ENCODE measurements around the gene PPP6R3.
"Not testable (repeated sequence)": the region's sequence is repeated elsewhere in the genome, so short reads cannot be mapped to it uniquely, and the experiment has no call there.

The PPP6R3 gene

DNA sequence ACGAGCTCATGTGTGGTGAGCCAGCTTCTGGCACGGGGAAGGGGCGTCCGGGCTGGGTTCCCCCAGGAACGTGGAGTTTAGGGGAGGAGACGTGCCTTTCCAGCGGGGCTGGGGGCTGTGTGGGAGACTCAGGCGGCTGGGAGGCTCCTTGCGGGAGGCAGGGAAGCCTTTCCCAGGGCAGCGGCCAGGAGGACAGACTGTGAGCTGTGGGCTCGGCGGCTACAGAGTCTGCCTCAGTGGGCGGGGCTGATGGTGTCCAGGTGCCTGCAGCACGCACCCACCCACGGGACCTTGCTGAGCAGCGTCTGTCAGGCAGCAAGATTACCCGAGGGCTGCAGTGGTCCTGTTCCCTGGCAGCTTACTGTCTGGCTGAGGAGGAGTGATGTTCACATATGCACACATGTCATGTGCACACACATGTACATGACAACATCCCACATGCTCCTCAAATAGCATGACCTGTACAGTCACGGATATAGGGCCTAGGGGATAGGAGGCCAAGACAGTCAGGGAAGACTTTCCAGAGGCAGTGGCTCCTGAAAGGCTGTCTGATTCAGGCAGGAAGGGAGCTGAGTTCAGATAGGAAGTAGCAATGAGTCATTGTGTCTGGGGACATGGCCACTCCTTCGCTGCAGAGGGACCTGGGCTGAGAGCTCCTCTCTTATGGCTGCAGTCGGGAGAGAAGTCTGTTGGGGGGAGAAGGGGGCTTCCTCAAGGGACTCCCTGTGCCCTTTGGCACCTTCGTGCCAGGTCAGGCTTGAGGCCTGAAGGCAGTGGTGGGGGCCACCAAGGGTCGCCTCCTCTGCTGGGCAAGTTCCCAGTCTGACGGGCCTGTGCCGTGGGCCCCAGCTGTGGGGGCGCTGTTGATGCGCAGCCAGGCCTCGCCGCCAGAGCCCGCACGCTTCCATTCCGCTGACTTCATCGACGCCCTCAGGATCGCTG, 23.3 kb upstream of the PPP6R3 start:
- no peak for DNase-seq

DNA sequence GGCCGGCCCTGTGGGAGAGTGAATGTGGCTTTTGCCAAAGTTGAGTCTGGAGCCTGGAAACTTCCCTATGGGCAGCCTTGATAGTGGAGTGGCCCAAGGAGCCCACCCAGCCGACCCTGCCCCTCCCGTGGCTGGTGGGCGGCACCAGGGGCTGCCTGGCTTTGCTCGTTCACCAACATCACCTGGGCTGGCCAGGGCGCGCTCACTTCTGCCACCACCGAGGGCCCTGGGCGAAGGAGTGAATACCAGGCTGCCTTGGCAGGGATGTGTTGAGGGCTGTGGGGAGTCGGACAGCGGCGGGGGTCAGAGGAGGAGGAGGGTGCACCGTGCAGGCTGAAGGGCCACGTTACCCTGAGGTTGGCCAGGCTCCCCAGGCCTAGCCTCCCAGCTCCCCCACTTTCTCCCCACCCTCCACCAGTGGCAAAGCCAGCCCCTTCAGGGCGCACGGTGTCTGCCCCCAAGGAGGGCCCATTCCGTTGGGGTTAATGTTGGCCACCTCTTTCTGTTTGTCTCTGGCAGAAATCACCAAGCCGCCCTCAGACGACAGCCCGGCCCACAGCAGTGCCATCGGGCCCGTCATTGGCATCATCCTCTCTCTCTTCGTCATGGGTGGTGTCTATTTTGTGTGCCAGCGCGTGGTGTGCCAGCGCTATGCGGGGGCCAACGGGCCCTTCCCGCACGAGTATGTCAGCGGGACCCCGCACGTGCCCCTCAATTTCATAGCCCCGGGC, 22.5 kb upstream of the PPP6R3 start:
- no peak for DNase-seq

DNA sequence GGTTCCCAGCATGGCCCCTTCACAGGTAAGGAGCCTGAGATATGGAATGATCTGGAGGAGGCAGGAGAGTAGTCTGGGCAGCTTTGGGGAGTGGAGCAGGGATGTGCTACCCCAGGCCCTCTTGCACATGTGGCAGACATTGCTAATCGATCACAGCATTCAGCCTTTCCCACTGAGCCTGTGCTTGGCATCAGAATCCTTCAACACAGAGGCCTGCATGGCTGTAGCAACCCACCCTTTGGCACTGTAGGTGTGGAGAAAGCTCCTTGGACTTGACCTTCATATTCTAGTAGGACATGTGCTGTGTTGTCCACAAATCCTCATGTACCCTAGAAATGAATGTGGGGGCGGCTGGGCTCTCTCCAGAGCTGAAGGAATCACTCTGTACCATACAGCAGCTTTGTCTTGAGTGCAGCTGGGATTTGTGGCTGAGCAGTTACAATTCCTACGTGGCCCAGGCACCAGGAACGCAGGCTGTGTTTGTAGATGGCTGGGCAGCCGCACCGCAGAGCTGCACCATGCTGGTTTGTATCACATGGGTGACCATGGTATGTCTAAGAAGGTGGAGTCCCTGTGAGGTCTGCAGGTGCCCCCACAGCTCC, 21.8 kb upstream of the PPP6R3 start:
- no peak for DNase-seq

DNA sequence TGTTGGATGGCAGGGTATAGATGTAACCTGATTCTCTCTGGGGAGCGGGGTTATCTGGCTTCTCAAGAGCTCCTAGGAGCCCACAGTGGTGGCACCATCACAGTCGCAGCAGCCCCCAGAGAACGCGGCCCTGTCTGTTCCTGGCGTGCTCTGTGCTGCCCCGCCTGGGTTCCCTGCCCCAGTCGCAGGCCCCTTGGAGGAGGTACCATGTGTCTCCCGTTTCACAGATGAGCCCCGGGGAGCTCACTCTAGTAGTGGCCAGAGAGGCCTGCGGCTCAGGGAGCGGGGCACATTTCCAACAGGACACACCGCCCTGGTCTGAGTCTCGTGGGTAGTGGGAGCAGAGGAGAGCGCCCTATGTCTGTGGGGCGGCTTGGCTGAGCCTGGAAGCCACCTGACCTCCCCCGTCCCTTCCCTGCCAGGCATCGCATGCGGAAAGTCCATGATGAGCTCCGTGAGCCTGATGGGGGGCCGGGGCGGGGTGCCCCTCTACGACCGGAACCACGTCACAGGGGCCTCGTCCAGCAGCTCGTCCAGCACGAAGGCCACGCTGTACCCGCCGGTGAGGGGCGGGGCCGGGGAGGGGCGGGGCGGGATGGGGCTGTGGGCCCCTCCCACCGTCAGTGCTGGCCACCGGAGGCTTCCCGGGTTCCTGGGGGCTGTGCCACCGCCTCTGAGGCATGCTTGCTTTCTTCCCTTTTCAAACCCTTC, 21.0 kb upstream of the PPP6R3 start:
- DNase-seq: no peak

DNA sequence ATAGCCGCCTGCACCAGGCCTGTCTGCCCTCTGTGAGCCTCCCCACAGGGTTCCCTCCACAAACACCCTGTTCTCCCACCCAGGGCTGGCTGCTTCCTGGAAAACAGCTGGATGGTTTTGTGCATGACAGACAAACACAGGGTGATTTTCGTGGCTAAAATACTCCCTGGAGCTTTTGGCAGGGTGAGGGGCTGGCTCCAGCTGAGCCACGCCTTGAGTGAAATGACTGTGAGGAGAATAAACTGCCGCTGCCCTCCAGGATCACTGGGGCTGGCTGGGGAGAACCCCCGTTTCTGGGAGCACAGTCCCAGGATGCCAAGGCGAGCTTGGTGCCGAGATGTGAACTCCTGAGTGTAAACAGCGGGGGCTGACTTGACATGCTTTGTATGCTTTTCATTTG, 20.3 kb upstream of the PPP6R3 start:
- peak; percentile 64 for DNase-seq

- DNase-seq: peak; percentile 97
Observed at GRCh38 chr11:68441466-68442230, 18.9 kb upstream of the PPP6R3 start.

GRCh38 chr11:68442433-68442832, 18.1 kb upstream of the PPP6R3 start:
- DNase-seq: peak; percentile 37

DNA sequence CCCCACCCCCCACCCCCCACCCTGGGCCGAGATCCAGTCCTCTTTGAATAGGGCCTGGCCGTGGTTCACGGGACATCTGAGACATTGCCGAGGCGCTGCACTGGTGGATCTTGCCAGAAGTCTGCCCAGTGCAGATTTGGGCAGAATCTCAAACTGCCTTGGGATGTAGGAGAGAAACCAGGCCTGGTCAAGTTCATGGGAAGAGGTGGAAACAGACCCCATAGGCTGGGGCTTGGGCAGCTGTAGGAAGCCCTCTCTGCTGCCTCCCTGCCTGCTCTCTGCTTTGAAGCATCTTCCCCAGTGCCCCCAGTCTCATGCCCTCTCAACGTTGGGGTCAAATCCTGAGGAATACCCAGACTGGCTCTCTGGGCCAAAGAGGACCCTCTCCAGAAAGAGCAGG, 16.0 kb upstream of the PPP6R3 start:
- no peak for DNase-seq

DNA sequence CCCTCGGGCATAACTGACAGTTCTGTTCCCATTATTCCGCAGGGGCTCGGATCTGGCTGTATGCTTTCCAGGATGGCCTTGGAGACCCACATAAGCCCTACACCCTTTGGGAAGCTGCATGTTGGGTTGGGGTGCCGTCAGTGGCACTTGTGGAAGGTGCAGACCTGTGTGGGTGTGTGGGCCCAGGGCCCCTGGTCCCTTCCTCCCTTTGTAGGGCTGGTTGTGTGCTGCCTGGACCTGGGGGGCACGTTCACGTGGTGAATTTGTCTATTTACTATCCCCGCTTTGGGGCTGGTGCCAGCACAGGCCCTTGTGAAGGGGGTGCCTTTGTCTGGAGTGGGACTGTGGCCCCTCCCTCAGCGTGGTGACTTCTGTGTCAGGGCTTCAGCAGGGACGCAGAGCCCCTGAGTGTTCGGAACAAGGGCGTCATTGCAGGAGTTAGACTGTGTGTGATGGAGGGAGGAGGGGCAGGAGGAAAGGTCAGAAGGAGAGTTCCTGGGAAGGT, 15.0 kb upstream of the PPP6R3 start:
- no peak for DNase-seq

DNA sequence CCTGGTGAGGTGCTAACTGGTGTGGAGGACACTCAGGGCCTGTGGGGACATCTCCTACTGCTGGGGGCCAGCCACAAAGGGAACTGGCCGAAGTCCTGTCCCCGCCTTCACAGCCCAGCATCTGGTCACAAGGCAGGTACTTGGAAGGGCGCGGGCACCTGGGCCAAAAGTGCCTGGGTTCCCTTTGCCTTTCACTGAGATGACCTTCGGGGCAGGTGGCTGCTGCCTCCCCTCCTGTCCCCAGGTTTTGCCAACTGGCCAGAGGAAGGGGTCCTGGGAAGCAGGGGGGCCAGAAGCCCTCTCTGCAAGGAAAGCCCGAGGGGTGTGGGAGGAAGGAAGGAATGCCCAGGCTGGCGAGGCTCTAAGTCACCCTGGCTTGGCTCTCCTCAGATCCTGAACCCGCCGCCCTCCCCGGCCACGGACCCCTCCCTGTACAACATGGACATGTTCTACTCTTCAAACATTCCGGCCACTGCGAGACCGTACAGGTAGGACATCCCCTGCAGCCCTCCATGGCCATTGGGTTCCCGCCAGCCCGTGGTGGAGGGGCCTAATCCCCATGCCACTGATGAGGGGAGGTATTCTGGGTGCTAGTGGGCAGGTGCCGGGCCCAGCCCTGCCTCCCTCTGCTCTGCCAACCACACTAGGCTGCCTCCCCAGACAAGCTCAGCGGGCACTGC, 14.4 kb upstream of the PPP6R3 start:
- DNase-seq: no peak

DNA sequence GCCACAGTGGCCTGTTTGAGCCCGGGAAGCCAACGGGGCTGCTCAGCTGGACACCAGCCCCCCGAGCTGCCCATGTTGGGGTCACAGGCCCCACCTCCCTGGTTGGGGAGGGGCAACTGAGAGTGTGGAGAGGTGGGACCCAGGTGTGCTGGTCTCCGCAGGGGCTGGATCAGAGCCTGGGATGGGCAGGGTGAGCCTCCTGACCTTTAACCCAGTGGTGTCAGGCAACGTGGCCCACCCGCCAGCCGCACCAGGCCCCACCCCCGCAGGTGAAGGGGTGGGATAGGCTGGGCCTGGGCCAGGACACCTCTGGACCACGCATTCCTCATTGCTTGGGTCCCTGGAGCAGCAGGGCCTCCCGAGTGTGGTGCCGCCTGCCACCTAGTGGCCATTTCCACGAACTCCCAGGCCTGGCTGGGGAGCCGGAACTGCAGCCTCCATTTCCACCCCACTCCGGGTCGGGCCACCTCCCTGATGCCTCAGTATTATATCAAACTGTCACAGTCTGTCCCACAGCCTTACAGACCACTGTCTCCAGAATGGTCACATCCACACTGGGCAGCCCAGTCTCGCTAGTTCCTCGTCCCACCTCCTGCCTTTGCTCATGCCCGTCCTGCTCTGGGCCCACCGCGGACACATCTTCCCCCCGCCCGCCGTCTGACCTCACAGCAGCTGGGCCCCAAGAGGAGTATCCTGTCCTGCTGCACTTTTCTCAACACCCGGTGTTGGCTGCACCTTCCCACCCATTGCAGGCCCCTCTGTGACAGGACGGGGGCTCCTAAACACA, 13.3 kb upstream of the PPP6R3 start:
- peak; percentile 65 for DNase-seq

- not testable (repeated sequence) for DNase-seq
Observed at GRCh38 chr11:68447914-68448313, 12.6 kb upstream of the PPP6R3 start.

DNA sequence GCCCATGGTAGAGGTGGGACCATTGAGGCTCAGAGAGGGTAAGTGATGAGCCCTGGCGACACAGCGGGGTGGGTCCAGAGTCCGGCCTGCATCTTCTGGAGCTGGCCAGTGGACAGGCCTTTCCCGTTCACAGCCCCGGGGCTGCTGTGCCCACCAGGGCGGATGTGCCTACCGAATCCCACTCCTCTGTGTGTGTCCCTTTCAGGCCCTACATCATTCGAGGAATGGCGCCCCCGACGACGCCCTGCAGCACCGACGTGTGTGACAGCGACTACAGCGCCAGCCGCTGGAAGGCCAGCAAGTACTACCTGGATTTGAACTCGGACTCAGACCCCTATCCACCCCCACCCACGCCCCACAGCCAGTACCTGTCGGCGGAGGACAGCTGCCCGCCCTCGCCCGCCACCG, 11.9 kb upstream of the PPP6R3 start:
- DNase-seq: no peak

GRCh38 chr11:68449951-68450350, 10.6 kb upstream of the PPP6R3 start:
- DNase-seq: no peak

DNA sequence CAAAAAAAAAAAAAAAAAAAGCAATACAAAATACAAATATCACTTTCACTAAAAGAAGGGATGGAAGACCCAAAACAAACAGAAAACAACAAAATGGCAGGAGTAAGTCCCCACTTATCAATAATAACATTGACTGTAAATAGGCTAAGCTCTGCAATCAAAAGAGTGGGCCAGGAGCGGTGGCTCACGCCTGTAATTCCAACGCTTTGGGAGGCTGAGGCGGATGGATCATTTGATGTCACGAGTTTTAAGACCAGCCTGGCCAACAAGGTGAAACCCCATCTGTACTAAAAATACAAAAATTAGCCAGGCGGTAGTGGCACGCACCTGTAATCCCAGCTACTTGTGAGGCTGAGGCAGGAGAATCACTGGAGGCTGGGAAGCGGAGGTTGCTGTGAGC, 9.8 kb upstream of the PPP6R3 start:
- DNase-seq: no peak

- no peak for DNase-seq
Observed at GRCh38 chr11:68454767-68455166, 5.8 kb upstream of the PPP6R3 start.

DNA sequence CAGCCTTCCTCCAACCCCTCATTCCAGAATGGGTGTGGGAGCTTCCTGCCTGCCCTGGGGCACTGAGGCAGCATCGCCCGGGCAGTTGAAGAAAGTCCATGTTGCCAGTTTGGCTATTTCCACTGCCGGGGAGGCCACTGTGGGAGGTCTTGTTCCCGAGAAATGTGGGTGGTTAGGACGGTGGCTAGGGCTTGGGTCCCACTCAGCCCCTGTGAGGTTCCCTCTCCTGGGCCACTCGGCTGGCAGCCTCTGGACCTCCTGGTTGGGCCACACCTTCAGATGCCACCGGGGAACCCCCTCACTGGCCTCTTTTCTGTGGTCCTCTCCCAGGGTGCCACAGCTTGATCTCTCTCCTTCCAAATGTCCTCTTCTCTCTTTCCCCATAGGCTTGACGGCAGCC, 5.1 kb upstream of the PPP6R3 start:
- DNase-seq: no peak

DNA sequence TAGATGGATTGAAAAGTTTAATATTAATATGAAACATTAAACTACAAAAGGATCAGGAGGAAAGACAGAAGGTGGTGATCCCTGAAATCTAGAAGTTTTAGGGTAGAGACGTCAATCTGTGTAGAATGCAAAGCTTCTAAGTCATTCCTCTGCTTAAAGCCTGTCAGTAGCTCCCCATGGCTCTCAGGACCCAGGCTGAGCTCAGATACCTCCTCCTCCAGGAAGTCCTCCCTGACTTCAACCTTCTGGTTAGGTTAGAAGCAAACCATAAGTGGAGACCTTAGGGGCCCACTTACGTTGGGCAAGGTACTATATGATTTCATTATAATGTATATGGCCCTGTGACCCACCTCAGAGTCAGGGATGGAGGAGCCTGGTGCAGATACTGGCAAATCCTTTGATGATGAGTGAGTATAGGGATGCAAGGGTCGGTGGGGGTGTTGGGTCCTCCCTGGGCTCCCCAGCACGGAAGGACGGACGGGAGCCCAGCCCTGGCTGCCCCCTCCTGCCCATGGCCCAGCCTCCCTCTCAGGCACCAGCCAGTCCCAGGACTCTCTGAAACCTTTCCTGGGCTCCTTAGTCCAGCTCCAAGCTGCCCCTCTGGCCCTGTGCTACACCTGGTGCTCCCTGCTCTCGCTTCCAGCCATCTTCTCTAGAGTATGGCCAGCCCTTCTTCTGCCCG, 3.2 kb upstream of the PPP6R3 start:
- no peak for DNase-seq

GRCh38 chr11:68457898-68458249, 2.7 kb upstream of the PPP6R3 start:
- no peak for DNase-seq

GRCh38 chr11:68458340-68458739, 2.2 kb upstream of the PPP6R3 start:
- not testable (repeated sequence) for DNase-seq
